ENCODE measurements around the gene CDH9.
"Not testable (repeated sequence)": the region's sequence is repeated elsewhere in the genome, so short reads cannot be mapped to it uniquely, and the experiment has no call there.

CDH9 gene

GRCh38 chr5:26948921-26949320, 89.5 kb downstream of the CDH9 start:
- DNase-seq = no peak

DNA sequence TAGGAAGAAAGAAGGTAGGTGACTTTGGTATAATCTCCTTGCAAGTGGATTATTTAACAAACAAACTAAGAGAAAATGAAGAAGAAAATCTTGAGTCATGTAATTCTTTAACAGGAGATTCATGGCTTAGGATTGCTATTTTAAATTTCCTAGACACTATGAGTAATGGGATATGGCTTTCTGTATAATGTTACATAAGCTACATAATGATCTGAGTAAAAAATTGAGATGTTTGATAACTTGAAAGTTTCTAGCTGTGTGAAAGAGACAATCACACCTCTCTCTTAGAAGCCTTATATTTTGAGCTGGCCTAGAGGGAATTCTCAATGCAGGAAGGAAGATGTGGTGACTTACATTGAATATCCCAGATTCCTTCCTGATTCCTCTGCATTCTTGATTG, 92.5 kb downstream of the CDH9 start:
- DNase-seq = no peak

DNA sequence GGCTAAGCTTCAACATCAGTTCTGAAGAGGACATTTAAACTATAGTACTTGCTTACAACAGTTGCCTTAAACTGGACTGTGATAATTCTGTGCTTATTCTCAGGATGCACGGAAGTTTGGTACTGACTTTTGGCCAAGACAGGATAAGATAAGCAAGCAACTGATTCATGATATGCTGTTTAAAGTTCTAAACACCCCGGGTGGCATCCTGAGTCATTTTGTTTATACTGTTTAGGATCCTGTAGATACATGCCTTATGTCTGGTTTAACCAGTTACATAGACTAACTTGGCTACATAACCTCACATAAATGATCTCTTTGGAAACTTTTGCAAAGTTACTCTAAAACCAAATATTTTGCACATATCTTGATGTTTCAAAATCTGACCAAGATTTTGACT, 95.9 kb downstream of the CDH9 start:
- DNase-seq = no peak

DNA sequence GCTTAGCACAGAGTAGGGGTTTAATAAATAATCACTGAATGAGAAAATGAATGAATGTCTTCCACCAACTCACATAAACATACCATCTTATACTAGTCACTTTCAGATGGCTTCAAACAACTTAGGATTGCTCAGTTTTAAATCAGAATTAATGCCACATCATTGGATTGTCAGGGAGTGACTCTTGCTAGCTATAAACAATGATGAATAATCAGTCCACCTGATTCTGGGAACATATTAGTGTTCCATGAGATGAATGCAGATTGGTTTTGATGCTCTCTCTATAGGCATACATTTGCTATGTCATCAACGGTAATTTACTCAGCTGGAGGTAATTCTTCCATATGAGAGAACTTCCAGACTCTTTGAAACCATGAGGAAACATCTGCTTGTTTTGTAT, 97.4 kb downstream of the CDH9 start:
- no peak for DNase-seq

DNA sequence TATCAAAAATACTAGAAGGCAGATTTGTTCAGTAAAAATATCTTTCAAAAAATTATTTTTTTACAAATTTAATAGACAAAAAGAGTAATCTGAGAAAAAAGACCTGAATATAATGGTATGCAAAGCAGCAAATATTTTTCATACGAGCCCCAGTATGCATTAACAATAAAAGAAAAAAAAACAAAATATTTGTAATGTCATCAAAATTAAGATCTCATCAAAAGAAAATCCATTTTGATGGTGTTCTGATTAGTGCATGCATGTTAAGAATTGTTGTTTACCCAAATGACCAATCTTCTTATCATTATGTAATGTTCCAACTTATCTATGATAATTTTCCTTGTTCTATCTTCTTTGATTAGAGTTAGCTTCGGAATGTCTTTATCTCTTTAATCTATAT, 106.1 kb downstream of the CDH9 start:
- no peak for DNase-seq

DNA sequence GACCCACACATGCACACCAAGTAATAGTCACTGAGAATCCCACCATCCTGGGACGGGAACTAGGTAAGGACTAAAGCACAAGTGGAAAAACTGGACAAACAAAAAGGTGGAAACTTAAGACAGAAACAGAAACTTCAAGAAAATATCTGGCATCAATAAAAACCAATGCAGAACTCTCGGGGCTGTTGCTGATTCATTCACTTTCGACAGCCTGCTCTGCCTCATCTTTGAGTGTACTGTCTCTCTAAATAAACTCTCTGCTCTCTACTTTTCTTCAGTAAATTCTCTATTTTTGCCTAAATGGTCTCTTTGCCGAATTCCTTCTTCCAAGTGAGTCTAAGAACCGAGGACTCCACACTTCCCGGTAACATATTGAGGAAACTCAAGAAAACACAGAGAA, 116.9 kb downstream of the CDH9 start:
- DNase-seq = no peak

- no peak for DNase-seq
Observed at GRCh38 chr5:26903469-26903868, 134.9 kb downstream of the CDH9 start.

- DNase-seq = no peak
Observed at GRCh38 chr5:26894719-26895263, 143.6 kb downstream of the CDH9 start.

DNA sequence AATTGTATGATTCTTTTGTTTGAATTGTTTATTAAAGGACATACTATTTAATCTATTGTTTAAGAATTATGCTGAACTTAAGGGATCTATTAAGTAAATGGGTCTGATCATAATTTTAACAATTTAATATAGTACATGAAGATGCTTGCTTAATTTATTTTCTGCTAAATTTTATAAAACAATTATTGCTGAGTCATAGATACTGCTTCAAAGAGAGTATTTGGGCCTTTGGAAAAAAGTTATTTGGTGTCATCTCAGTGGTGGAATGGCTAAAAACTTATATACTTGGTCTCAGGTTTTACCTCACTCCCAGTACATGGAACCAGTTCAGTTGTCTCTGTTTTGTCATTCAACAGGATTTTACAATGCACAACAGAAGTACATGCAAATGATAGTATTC, 145.3 kb downstream of the CDH9 start:
- no peak for DNase-seq

DNA sequence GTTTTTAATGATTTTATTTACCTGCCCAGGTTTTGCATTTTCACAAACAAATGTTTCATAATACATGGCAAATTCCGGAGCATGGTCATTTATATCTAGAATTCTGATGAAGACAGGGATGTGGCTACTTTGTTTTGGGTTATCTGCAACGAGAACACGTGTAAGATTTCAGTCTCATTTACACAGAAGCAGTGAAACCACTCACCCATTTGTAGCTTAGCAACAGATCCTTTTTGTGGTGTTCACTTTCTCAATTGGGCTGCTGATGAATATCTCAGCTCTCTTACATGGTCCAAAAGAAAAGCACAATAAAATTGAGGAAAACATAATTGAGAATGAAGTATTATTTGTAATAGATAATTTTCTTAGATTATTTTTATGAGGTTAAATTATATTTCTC, 148.6 kb downstream of the CDH9 start:
- peak; percentile 76 for DNase-seq

DNA sequence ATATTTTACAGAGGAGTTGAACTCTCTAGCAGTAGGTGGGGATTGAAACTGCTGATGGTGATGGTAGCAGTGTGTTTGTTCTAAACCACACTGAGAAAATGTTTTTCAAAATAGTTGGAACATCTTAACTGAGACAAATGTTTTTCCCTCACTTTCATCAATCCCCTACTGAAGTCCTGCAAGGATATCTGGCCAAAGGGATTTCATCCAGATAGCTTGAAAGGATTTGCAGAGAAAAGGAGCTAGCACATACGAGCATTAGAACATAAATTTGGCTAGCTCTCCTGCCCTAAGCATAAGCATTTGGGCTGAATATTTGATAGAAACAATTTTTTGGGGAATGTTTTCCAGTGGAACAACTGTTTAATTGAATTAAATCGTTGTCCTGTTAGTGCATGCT, 153.9 kb downstream of the CDH9 start:
- DNase-seq = no peak

DNA sequence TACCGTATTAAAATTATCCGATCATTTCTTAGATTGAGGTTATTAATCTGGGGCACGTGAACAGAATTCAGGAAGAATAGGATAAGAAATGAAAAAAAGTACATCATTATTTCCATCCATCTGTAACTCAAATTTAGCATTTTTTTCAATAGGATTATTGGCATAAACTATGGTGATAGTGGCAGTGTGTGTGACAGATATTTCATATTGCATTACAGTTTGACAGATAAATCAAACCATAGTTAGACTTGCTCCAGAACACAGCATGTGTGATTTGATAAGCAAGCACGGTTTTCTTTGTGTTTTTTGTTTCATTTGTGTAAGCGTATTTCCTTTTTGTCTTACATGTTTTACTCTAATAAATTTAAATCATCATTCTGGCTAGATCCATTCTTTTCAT, 155.0 kb downstream of the CDH9 start:
- DNase-seq = no peak

DNA sequence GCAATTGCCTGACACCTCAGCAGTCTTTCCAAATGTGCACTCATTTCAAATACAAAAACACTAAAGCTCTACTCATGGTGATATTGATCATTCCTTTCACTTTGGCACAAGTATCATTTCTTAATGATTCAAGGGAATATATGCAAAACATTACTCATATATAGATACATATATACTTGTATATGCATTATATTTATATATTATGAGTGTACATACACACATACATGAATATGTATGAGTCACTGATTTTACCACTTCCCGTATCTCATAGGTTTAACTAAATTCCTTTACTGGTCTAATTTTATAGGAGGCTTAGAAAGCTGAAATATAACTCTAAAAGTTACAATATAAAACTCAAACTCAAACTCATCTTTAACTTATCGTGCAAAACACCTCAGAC, 156.5 kb downstream of the CDH9 start:
- DNase-seq = no peak

DNA sequence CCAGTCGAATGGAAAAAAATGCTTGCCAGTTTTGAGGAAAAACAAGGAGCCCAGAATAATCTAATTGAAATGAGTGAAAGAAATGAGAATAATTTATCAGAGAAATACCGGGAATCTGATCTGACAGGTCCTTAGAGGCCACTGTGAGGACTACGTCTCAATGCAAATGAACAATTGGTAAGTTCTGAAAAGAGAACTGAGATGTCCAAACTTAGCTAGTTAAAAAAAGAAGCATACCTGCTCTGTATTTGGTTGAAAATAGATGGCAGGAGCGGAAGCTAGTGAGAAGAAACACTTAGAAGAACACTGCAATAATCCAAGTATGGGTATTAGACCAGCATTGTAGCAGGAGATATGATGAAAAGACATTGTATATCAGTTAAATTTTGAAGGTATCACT, 161.2 kb downstream of the CDH9 start:
- no peak for DNase-seq

- DNase-seq = no peak
Observed at GRCh38 chr5:26872337-26872736, 166.0 kb downstream of the CDH9 start.

DNA sequence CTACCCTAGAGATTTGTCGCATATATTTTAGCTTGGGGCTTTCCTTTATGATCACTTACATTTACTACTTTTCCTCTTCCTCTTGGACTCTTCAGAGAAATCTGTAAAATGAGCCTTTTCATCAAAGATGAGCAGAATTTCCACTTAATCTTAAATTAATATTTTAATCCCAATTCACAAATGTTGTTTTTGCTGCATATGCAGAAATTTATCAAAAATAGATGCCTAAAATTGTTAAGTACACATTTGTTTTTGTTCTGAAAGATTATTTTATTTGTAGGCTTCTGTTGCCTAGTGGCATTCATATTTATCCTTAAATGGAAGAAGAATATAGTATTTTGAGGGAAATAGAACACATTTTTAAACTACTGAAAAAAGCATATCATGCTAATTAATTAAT, 168.6 kb downstream of the CDH9 start:
- no peak for DNase-seq

DNA sequence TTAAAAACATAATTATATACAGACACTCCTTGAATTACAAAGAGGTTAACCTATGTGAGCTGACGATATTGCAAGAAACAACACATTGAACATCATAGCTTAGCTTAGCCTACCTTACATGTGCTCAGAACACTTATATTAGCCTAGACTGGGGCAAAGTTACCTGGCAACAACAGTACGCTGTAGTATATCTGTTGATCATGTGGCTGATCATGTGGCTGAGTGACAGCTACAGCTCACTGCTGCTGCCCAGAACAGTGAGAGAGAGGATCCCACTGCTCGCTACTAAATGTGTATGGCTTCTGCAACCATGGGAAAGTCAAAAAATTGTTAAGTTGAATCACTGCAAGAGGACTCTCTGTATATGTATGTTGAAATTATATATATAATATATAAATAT, 169.9 kb downstream of the CDH9 start:
- no peak for DNase-seq

- DNase-seq = no peak
Observed at GRCh38 chr5:26864061-26864460, 174.3 kb downstream of the CDH9 start.

- DNase-seq = no peak
Observed at GRCh38 chr5:26856238-26856637, 182.1 kb downstream of the CDH9 start.

GRCh38 chr5:26852450-26852849, 185.9 kb downstream of the CDH9 start:
- DNase-seq = not testable (repeated sequence)

DNA sequence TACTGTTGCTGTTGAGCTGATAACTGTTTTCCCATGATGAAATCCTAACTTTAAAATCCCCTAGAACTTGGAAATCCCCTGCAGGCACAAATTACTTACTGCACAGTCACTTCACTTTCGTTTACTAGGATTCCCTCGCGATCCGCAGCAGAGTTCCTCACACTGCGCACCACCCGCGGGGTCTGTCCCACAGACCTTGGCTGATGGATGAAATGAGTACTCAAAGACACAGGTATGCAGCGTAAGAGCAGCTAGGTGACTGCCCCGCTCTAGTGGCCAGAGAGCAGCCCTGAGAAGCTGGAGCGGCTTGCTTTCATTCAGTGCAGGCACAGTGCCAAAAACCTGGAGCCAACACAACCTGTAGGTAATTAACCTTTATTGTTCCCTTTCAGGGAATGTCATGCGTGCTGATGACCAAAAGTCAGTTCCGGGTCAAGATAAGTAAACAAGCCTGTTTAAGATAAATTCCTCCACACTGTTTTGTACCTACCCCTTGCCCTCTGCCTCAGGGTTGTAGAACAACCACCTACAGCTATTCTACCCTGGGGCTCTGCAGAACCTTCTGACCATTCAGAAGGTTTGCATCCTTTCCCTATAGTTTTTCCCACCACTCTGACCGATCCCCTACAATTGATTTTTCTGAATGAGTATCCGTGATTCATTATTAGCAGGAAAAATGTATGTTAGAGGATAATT, 191.2 kb downstream of the CDH9 start:
- no peak for DNase-seq

DNA sequence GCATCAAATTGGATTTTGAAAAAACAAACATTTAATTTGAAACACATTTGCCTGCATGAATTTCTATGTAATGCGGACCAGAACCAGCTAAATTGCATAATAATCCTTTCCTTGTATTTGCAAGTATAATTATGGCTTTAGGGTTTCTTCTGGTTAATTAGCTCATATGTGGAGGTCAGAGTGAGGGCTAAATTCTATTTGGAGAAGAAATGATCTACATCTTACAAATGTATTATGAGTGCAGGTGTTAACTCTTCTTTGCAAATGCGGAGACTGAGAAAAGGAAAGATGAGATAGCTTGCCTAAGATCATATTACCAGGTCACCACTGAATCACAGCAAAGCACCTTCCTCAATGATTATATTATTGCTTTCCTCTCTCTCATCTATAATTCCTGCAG, 194.7 kb downstream of the CDH9 start:
- DNase-seq = no peak

- DNase-seq = no peak
Observed at GRCh38 chr5:26833596-26833995, 204.8 kb downstream of the CDH9 start.

Measured in NCI-H1436 treated with DMSO at 0.1 percent for 48 hours (cell line).